Measurements from ENCODE around the gene ABHD17C.
A peak's percentile ranks its signal among the peaks of the same experiment; 100 is the strongest.
"Not testable (repeated sequence)": the region's sequence is repeated elsewhere in the genome, so short reads cannot be mapped to it uniquely, and the experiment has no call there.

The ABHD17C gene

GRCh38 chr15:80695099-80695910 is at the start of gene ABHD17C:
Gene ABHD17C, plus strand, starts transcription at chr15:80695310. Its CDS starts 120 bp downstream, at chr15:80695430.
- DNase-seq = peak; percentile 25

- no peak for DNase-seq
These were observed 49.5 kb upstream of the ABHD17C start for GRCh38 chr15:80645494-80646065.

GRCh38 chr15:80647424-80647823 is 47.7 kb upstream of the ABHD17C start:
- DNase-seq = not testable (repeated sequence)

GRCh38 chr15:80654299-80654698 is 40.8 kb upstream of the ABHD17C start:
- no peak for DNase-seq

- DNase-seq = no peak
These were observed 35.7 kb upstream of the ABHD17C start for GRCh38 chr15:80659375-80659774.

- no peak for DNase-seq
These were observed 35.0 kb upstream of the ABHD17C start for GRCh38 chr15:80660119-80660518.

- no peak for DNase-seq
These were observed 33.0 kb upstream of the ABHD17C start for GRCh38 chr15:80662129-80662528.

GRCh38 chr15:80662757-80663553 is 32.2 kb upstream of the ABHD17C start:
- DNase-seq = no peak

GRCh38 chr15:80665151-80665550 is 30.0 kb upstream of the ABHD17C start:
- no peak for DNase-seq

- no peak for DNase-seq
These were observed 27.2 kb upstream of the ABHD17C start for GRCh38 chr15:80667936-80668335.

- no peak for DNase-seq
These were observed 26.4 kb upstream of the ABHD17C start for GRCh38 chr15:80668546-80669236.

GRCh38 chr15:80669663-80670273 is 25.3 kb upstream of the ABHD17C start:
- no peak for DNase-seq

GRCh38 chr15:80673561-80674244 is 21.4 kb upstream of the ABHD17C start:
- DNase-seq = no peak

GRCh38 chr15:80674245-80674614 is 20.9 kb upstream of the ABHD17C start:
- DNase-seq = no peak

- no peak for DNase-seq
These were observed 18.1 kb upstream of the ABHD17C start for GRCh38 chr15:80677041-80677440.

GRCh38 chr15:80679167-80679803 is 15.8 kb upstream of the ABHD17C start:
- no peak for DNase-seq

GRCh38 chr15:80679804-80680175 is 15.3 kb upstream of the ABHD17C start:
- DNase-seq = no peak

GRCh38 chr15:80682201-80682600 is 12.9 kb upstream of the ABHD17C start:
- no peak for DNase-seq

- DNase-seq = no peak
These were observed 10.4 kb upstream of the ABHD17C start for GRCh38 chr15:80684697-80685096.

- DNase-seq = no peak
These were observed 9.5 kb upstream of the ABHD17C start for GRCh38 chr15:80685628-80686027.

- no peak for DNase-seq
These were observed 5.8 kb upstream of the ABHD17C start for GRCh38 chr15:80689294-80689693.

- DNase-seq = no peak
These were observed 5.4 kb upstream of the ABHD17C start for GRCh38 chr15:80689716-80690115.
